KMS-11 (cell line): ENCODE measurements around the gene MAML3.

Experiments used
- H2AFZ ChIP-seq: fragments of 200-600 bp; sonication (generic); 2 replicates; pipeline ENCODE4 v1.6.1; 2016; ENCODE audit warnings: antibody characterized with exemption, mixed run types, low read depth
- H3K27ac ChIP-seq: fragments of 200-600 bp; sonication (generic); 2 replicates; pipeline ENCODE4 v1.6.1; 2016; ENCODE audit warnings: mild to moderate bottlenecking, mixed run types
- H3K27me3 ChIP-seq: fragments of 200-600 bp; sonication (generic); 2 replicates; pipeline ENCODE4 v1.6.1; 2017; ENCODE audit warnings: mild to moderate bottlenecking, low read depth, mixed run types, moderate library complexity; ENCODE audit not compliant: insufficient read depth
- H3K36me3 ChIP-seq: fragments of 200-600 bp; sonication (generic); 2 replicates; pipeline ENCODE4 v1.6.1; 2017; ENCODE audit warnings: mild to moderate bottlenecking, mixed run types; ENCODE audit not compliant: insufficient read depth
- H3K4me1 ChIP-seq: fragments of 200-600 bp; sonication (generic); 2 replicates; pipeline ENCODE4 v1.6.1; 2016; ENCODE audit warnings: mild to moderate bottlenecking, low read depth, mixed run types; ENCODE audit not compliant: poor library complexity, severe bottlenecking
- H3K4me2 ChIP-seq: fragments of 200-600 bp; sonication (generic); 2 replicates; pipeline ENCODE4 v1.7.0; 2016; ENCODE audit warnings: mild to moderate bottlenecking, mixed run types
- H3K4me3 ChIP-seq: fragments of 200-600 bp; sonication (generic); IDR thresholded peaks from 2 replicates; pipeline ENCODE4 v1.6.1; 2017; ENCODE audit warnings: low read depth, low read length, mixed read lengths; ENCODE audit not compliant: insufficient read depth
- H3K79me2 ChIP-seq: fragments of 200-600 bp; sonication (generic); 2 replicates; pipeline ENCODE4 v1.6.1; 2016; ENCODE audit warnings: low read depth, mixed run types; ENCODE audit not compliant: insufficient read depth
- H3K9ac ChIP-seq: fragments of 200-600 bp; sonication (generic); 2 replicates; pipeline ENCODE4 v1.6.1; 2016; ENCODE audit warnings: mild to moderate bottlenecking, mixed run types
- H4K20me1 ChIP-seq: fragments of 200-600 bp; sonication (generic); 2 replicates; pipeline ENCODE4 v1.6.1; 2016; ENCODE audit warnings: mild to moderate bottlenecking, mixed run types; ENCODE audit not compliant: insufficient read depth
- TF ChIP-seq, protein P1 (sequence below): fragments of 200-600 bp; sonication (generic); conservative IDR thresholded peaks from 2 replicates; pipeline ENCODE4 v1.6.1; 2017; ENCODE audit warnings: low read depth, mild to moderate bottlenecking, antibody characterized with exemption, low read length, moderate library complexity, mixed read lengths

MAML3 gene

DNA sequence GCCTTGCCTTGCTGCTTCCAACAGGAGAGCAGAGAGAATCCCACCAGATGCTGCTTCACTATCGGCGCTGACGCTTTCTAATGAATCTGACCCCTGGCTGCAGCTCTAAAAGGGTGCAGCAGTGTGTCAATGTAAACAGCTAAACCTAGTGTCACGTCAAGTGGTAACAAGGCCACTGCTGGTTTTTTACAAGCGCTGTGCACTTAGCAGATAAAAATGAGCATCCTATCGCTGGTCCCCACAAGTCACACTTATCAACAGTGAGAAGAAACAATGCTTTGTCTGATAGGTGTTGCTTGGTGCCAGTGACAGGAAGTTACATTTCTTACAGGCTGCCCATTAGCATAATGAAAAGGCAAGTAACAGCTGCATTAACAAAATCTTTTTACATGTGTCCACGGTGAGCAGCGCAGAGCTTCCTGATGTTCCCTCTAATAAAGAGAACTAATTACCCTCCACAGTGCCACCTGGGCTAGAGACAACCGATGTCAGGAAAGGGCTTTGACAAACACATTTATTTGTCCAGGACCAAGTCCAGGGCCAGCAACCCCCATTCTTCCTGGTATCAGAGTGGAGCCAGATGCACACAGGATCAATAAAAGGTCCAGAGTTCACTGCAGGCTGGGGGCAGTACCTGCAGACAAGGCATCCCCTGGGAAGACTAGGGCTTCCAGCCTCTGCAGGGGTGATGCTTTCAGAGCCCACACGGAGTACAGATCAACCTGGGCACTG is 312.4 kb downstream of the MAML3 start:
- Histone ChIP-seq H4K20me1 (no peaks in the 10 kb centered on the region), H3K4me2 (no peak overlapping the region), H2AFZ (no peak overlapping the region), H3K9ac (no peak overlapping the region), H3K4me1 (no peaks in the 10 kb centered on the region), H3K79me2 (no peaks in the 10 kb centered on the region), H3K27ac (no peak overlapping the region), H3K27me3 (no peaks in the 10 kb centered on the region), H3K4me3 (no peak overlapping the region), H3K36me3 (no peaks in the 10 kb centered on the region)
- TF ChIP-seq, protein P1, sequence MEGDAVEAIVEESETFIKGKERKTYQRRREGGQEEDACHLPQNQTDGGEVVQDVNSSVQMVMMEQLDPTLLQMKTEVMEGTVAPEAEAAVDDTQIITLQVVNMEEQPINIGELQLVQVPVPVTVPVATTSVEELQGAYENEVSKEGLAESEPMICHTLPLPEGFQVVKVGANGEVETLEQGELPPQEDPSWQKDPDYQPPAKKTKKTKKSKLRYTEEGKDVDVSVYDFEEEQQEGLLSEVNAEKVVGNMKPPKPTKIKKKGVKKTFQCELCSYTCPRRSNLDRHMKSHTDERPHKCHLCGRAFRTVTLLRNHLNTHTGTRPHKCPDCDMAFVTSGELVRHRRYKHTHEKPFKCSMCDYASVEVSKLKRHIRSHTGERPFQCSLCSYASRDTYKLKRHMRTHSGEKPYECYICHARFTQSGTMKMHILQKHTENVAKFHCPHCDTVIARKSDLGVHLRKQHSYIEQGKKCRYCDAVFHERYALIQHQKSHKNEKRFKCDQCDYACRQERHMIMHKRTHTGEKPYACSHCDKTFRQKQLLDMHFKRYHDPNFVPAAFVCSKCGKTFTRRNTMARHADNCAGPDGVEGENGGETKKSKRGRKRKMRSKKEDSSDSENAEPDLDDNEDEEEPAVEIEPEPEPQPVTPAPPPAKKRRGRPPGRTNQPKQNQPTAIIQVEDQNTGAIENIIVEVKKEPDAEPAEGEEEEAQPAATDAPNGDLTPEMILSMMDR: no peak

DNA sequence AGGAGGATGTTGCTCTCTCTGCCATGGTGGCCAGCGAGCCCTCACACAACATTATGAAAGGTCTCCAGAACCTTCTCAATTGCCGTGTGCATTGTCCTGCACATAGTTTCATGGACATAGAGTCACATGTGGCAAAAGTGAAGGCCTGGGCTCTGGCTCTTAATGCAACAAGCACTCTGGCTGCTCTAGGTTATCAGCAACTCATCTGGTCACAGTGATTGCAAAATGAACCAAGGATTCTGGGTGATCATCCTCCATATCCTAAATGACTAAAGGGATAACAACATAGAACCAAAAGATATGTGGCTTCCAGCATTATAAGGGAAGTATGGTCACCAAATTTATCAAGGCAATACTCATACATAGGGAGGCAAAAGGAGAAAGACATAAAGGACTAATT is 313.2 kb downstream of the MAML3 start:
- no peaks in the 10 kb centered on the region for H3K79me2 ChIP-seq
- H3K4me1 ChIP-seq: no peaks in the 10 kb centered on the region
- H3K9ac ChIP-seq: no peak overlapping the region
- TF ChIP-seq, protein P1: no peak
- no peaks in the 10 kb centered on the region for H4K20me1 ChIP-seq
- no peaks in the 10 kb centered on the region for H3K27me3 ChIP-seq
- no peak overlapping the region for H3K27ac ChIP-seq
- no peak overlapping the region for H3K4me3 ChIP-seq
- no peak overlapping the region for H2AFZ ChIP-seq
- H3K4me2 ChIP-seq: no peak overlapping the region
- H3K36me3 ChIP-seq: no peaks in the 10 kb centered on the region

DNA sequence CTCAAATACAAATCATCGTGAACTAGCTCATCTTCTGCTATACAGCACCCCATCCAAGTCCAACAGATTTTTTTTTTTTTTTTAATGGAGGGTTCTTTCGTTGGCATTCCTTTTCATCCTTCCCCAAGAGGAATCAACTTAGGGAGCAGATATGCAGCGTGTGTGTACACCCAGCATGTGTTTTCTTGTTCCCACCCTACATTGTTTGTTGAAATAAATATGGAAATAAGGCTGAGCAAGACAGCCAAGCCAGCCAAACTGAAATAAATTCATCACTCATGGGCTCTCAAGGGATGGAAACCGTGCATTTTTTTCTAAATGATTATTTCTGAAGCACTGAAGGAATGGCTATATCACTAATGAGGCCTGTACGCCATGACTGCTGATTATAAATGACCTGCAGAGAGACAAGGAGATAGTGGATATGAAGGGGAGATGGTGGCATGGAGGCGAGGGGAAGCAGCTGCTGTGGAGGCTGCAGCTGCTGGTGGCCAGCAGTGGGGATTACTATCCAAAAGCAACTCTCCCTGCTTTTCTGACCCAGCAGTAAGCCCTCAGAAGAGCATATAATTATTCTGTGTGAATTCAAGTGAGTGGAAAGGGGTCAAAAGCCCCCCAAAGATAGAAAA is 314.5 kb downstream of the MAML3 start:
- Histone ChIP-seq H3K4me1 (no peaks in the 10 kb centered on the region), H3K79me2 (no peaks in the 10 kb centered on the region), H3K27me3 (no peaks in the 10 kb centered on the region), H4K20me1 (no peaks in the 10 kb centered on the region), H3K9ac (no peak overlapping the region), H3K4me2 (no peak overlapping the region), H3K4me3 (no peak overlapping the region), H2AFZ (no peak overlapping the region), H3K27ac (no peak overlapping the region), H3K36me3 (no peaks in the 10 kb centered on the region)
- TF ChIP-seq, protein P1: no peak

DNA sequence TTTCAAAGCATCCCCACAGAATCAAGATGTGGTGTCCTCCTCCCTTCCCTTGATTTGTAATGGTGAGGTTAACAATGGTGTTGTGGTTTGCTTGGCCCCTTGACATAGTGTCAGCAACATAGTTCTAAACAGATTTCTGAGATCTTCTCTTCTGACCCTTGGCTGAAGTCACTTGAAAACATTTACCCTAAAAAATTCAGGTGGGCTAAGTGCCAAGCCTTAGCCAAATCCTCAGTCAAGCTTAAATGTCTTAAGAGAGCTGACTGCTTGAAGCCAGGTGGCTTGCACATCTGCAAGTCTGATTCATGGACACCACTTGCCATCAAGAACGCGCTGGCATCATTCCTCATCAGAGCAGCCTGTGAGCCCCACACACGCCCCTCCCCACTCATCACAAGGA is 315.2 kb downstream of the MAML3 start:
- TF ChIP-seq, protein P1: no peak
- Histone ChIP-seq H3K4me1 (no peaks in the 10 kb centered on the region), H3K79me2 (no peaks in the 10 kb centered on the region)

More for the DNA sequence above, 315.2 kb downstream of the MAML3 start:
- Histone ChIP-seq H2AFZ (no peak overlapping the region), H3K36me3 (no peaks in the 10 kb centered on the region), H3K9ac (no peak overlapping the region), H3K4me2 (no peak overlapping the region), H4K20me1 (no peaks in the 10 kb centered on the region), H3K27me3 (no peaks in the 10 kb centered on the region), H3K27ac (no peak overlapping the region), H3K4me3 (no peak overlapping the region)
